ENCODE measurements around the gene SDHC.

- TF ChIP-seq CTCF (IDR thresholded peaks at IDR 0.05; ENCODE audit: poor library complexity), result no peak
- no peak for TF ChIP-seq EZH2 (IDR thresholded peaks at IDR 0.05; ENCODE audit: borderline replicate concordance)
- TF ChIP-seq EZH2phosphoT487 (IDR thresholded peaks at IDR 0.05; ENCODE audit: low read depth, severe bottlenecking, unreplicated experiment), result no peak
Measured at GRCh38 chr1:161379071-161379470, 64.9 kb downstream of the SDHC start.
